ENCODE data around the gene LMAN1L.

LMAN1L gene

GRCh38 chr15:74794248-74794969, 18.2 kb upstream of the LMAN1L start:
- DNase-seq (ENCODE audit: low spot score) = no peak

GRCh38 chr15:74794970-74795349, 17.7 kb upstream of the LMAN1L start:
- DNase-seq (ENCODE audit: low spot score) = no peak

- no peak for DNase-seq (ENCODE audit: low spot score)
These were observed 16.5 kb upstream of the LMAN1L start for GRCh38 chr15:74795966-74796625.

- peak; percentile 21 for DNase-seq (ENCODE audit: low spot score)
These were observed 14.0 kb upstream of the LMAN1L start for GRCh38 chr15:74798388-74799254.

- no peak for DNase-seq (ENCODE audit: low spot score)
These were observed 13.3 kb upstream of the LMAN1L start for GRCh38 chr15:74799255-74799855.

- peak; percentile 64 for DNase-seq (ENCODE audit: low spot score)
These were observed 12.6 kb upstream of the LMAN1L start for GRCh38 chr15:74799856-74800558.

- no peak for DNase-seq (ENCODE audit: low spot score)
These were observed 12.0 kb upstream of the LMAN1L start for GRCh38 chr15:74800559-74801094.

GRCh38 chr15:74801311-74801997, 11.2 kb upstream of the LMAN1L start:
- no peak for DNase-seq (ENCODE audit: low spot score)

- no peak for DNase-seq (ENCODE audit: low spot score)
These were observed 10.3 kb upstream of the LMAN1L start for GRCh38 chr15:74802290-74802689.

GRCh38 chr15:74802862-74803447, 9.7 kb upstream of the LMAN1L start:
- DNase-seq (ENCODE audit: low spot score) = no peak

GRCh38 chr15:74804935-74805334, 7.7 kb upstream of the LMAN1L start:
- no peak for DNase-seq (ENCODE audit: low spot score)

GRCh38 chr15:74807282-74807681, 5.4 kb upstream of the LMAN1L start:
- no peak for DNase-seq (ENCODE audit: low spot score)

- DNase-seq (ENCODE audit: low spot score) = no peak
These were observed 4.4 kb upstream of the LMAN1L start for GRCh38 chr15:74808078-74808839.

- DNase-seq (ENCODE audit: low spot score) = no peak
These were observed 3.8 kb upstream of the LMAN1L start for GRCh38 chr15:74808840-74809229.

- no peak for DNase-seq (ENCODE audit: low spot score)
These were observed 3.4 kb upstream of the LMAN1L start for GRCh38 chr15:74809242-74809641.

- no peak for DNase-seq (ENCODE audit: low spot score)
These were observed 2.7 kb upstream of the LMAN1L start for GRCh38 chr15:74809956-74810355.

GRCh38 chr15:74815121-74815934, 2.7 kb downstream of the LMAN1L start:
- no peak for DNase-seq (ENCODE audit: low spot score)

- no peak for DNase-seq (ENCODE audit: low spot score)
These were observed 3.3 kb downstream of the LMAN1L start for GRCh38 chr15:74815961-74816360.
